Measurements from ENCODE around the gene CALHM3. TPM values are rescaled to one million over a fixed set of nuclear protein-coding genes. Genes with fewer than 3 reads are reported as not detected.

Gene CALHM3
- total RNA-seq, 1 experiment from 2014 or later = 0.13 TPM

DNA sequence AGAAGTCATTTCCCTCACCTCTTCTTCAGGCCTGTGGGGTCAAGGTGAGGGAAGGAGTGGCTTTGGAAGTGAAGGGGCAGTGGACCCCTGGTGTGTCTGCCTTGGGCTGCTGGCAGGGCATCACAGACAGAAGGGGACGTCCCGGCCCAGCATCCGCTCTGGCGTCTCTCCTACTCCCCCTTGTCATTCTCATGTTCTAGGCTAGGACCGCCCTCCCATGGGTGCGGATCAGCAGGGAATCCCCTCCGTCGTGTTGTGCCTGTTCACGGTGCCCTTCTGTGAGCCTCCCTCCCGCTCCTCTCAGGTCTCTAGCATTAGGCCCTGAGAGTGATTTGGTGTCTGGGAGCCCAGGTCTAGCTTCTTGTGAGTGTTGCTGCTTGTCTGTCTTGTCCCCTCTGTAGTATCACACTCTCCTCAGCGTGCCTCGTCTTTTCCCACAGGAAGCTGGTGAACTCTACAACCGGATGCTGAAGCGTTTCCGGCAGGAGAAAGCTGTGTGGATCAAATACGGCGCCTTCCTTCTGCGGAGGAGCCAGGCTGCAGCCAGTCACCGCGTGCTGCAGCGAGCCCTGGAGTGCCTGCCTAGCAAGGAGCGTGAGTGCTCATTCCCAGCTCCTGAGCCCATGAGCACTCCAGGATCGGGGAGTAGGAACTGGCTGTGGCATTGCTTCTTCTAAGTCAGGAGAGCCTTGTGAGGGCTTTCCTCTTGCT, 35.4 kb downstream of the CALHM3 start:
- CTCF ChIA-PET = interaction anchor here (2.7 kb wide), 1 partner anchor 42 kb away, joined by 11 read pairs; no protein-coding TSS in a partner anchor
- DNase-seq (ENCODE audit: low spot score) (no peak), ATAC-seq (no peak)
- Mint-ChIP-seq H3K9me3 (no peaks in the 10 kb centered on the region), H3K27ac (no peak overlapping the region), H3K36me3 (peaks cover 71% of the 10 kb centered on the region), H3K4me3 (no peak overlapping the region), H3K27me3 (ENCODE audit: low read depth) (no peaks in the 10 kb centered on the region), H3K4me1 (no peaks in the 10 kb centered on the region)
- TF ChIP-seq, protein P1, sequence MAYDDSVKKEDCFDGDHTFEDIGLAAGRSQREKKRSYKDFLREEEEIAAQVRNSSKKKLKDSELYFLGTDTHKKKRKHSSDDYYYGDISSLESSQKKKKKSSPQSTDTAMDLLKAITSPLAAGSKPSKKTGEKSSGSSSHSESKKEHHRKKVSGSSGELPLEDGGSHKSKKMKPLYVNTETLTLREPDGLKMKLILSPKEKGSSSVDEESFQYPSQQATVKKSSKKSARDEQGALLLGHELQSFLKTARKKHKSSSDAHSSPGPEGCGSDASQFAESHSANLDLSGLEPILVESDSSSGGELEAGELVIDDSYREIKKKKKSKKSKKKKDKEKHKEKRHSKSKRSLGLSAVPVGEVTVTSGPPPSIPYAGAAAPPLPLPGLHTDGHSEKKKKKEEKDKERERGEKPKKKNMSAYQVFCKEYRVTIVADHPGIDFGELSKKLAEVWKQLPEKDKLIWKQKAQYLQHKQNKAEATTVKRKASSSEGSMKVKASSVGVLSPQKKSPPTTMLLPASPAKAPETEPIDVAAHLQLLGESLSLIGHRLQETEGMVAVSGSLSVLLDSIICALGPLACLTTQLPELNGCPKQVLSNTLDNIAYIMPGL (CRISPR knock-in tag; IDR thresholded peaks at IDR 0.05) = 0 out of 2 replicates have a peak, but pooled peaks have one; percentile 25
- TF ChIP-seq, protein P2, sequence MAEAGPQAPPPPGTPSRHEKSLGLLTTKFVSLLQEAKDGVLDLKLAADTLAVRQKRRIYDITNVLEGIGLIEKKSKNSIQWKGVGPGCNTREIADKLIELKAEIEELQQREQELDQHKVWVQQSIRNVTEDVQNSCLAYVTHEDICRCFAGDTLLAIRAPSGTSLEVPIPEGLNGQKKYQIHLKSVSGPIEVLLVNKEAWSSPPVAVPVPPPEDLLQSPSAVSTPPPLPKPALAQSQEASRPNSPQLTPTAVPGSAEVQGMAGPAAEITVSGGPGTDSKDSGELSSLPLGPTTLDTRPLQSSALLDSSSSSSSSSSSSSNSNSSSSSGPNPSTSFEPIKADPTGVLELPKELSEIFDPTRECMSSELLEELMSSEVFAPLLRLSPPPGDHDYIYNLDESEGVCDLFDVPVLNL (CRISPR knock-in tag; IDR thresholded peaks at IDR 0.05; ENCODE audit: borderline replicate concordance, low read depth) = no peak
- POLR2A ChIA-PET = no interaction called here

DNA sequence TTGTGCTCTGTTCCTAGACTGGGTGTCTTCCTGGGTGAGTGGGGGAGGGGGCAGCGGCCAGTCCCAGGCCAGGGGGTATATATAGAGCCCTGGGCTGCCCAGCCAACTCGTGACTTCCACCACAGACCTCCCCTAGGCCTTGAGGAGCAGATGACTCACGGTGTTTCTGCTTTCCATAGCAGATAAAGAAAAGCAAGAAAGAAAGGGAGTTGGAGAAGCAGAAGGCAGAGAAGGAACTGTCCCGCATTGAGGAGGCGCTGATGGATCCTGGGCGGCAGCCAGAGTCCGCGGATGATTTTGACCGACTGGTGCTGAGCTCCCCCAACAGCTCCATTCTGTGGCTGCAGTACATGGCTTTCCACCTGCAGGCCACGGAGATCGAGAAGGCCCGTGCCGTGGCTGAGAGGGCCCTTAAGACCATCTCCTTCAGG, 37.0 kb downstream of the CALHM3 start:
- no peak overlapping the region for H3K27ac Mint-ChIP-seq
- CTCF ChIA-PET = interaction anchor here (0.7 to 2.7 kb wide), 3 partner anchors 25 to 43 kb away, joined by 3 to 11 read pairs (median 4); no protein-coding TSS in a partner anchor
- ATAC-seq (no peak), DNase-seq (ENCODE audit: low spot score) (no peak)
- H3K4me1 Mint-ChIP-seq = no peaks in the 10 kb centered on the region
- POLR2A ChIA-PET = no interaction called here
- H3K9me3 Mint-ChIP-seq = no peaks in the 10 kb centered on the region
- no peaks in the 10 kb centered on the region for H3K27me3 Mint-ChIP-seq (ENCODE audit: low read depth)
- H3K4me3 Mint-ChIP-seq = no peak overlapping the region
- peaks cover 77% of the 10 kb centered on the region for H3K36me3 Mint-ChIP-seq
- TF ChIP-seq JUN (CRISPR knock-in tag; IDR thresholded peaks at IDR 0.05) (no peak), SP1 (CRISPR knock-in tag; conservative IDR thresholded peaks at IDR 0.05) (no peak), FOXJ3 (CRISPR knock-in tag; IDR thresholded peaks at IDR 0.05; ENCODE audit: borderline replicate concordance) (no peak), FOXP1 (CRISPR knock-in tag; IDR thresholded peaks at IDR 0.05; ENCODE audit: borderline replicate concordance) (no peak), EMX1 (CRISPR knock-in tag; IDR thresholded peaks at IDR 0.05) (no peak), NFE2L1 (CRISPR knock-in tag; IDR thresholded peaks at IDR 0.05) (no peak), ZNF317 (CRISPR knock-in tag; IDR thresholded peaks at IDR 0.05; ENCODE audit: borderline replicate concordance, low read depth) (no peak), NR1H2 (CRISPR knock-in tag; IDR thresholded peaks at IDR 0.05) (no peak), HMGA2 (CRISPR knock-in tag; IDR thresholded peaks at IDR 0.05) (no peak), RORB (CRISPR knock-in tag; IDR thresholded peaks at IDR 0.05) (no peak), TEAD1 (CRISPR knock-in tag; IDR thresholded peaks at IDR 0.05) (no peak), GRHL2 (CRISPR knock-in tag; IDR thresholded peaks at IDR 0.05; ENCODE audit: insufficient replicate concordance, severe bottlenecking) (no peak), ZNF416 (CRISPR knock-in tag; IDR thresholded peaks at IDR 0.05) (no peak), ZNF396 (CRISPR knock-in tag; IDR thresholded peaks at IDR 0.05; ENCODE audit: borderline replicate concordance) (no peak), MYBL2 (CRISPR knock-in tag; IDR thresholded peaks at IDR 0.05) (no peak)
- TF ChIP-seq, protein P3, sequence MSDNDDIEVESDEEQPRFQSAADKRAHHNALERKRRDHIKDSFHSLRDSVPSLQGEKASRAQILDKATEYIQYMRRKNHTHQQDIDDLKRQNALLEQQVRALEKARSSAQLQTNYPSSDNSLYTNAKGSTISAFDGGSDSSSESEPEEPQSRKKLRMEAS (CRISPR knock-in tag; IDR thresholded peaks at IDR 0.05) = no peak
- TF ChIP-seq, protein P4, sequence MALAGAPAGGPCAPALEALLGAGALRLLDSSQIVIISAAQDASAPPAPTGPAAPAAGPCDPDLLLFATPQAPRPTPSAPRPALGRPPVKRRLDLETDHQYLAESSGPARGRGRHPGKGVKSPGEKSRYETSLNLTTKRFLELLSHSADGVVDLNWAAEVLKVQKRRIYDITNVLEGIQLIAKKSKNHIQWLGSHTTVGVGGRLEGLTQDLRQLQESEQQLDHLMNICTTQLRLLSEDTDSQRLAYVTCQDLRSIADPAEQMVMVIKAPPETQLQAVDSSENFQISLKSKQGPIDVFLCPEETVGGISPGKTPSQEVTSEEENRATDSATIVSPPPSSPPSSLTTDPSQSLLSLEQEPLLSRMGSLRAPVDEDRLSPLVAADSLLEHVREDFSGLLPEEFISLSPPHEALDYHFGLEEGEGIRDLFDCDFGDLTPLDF (CRISPR knock-in tag; IDR thresholded peaks at IDR 0.05) = no peak

DNA sequence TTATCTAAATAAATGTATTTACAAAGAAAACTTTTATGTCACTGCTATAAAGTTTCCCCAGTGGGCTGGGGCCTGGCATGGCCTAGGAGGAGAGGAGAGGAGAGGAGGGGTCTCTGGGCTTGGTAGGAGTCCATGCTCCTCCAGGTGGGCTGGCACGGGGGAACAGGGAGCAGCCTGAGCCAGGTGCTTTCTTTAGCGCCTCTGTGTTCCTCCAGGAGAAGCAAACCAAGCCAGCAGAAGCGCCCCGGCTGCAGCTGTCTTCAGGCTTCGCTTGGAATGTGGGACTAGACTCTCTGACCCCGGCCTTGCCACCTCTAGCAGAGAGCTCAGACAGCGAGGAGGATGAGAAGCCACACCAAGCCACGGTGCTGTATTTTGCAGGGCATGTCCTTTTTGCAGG, 37.4 kb downstream of the CALHM3 start:
- Mint-ChIP-seq H3K36me3 (peaks cover 82% of the 10 kb centered on the region), H3K27ac (no peak overlapping the region), H3K27me3 (ENCODE audit: low read depth) (no peaks in the 10 kb centered on the region), H3K4me1 (no peaks in the 10 kb centered on the region), H3K9me3 (no peaks in the 10 kb centered on the region), H3K4me3 (no peak overlapping the region)
- no peak for TF ChIP-seq CBFB (CRISPR knock-in tag; IDR thresholded peaks at IDR 0.05; ENCODE audit: low read depth)
- TF ChIP-seq, protein P5, sequence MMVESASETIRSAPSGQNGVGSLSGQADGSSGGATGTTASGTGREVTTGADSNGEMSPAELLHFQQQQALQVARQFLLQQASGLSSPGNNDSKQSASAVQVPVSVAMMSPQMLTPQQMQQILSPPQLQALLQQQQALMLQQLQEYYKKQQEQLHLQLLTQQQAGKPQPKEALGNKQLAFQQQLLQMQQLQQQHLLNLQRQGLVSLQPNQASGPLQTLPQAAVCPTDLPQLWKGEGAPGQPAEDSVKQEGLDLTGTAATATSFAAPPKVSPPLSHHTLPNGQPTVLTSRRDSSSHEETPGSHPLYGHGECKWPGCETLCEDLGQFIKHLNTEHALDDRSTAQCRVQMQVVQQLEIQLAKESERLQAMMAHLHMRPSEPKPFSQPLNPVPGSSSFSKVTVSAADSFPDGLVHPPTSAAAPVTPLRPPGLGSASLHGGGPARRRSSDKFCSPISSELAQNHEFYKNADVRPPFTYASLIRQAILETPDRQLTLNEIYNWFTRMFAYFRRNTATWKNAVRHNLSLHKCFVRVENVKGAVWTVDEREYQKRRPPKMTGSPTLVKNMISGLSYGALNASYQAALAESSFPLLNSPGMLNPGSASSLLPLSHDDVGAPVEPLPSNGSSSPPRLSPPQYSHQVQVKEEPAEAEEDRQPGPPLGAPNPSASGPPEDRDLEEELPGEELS (CRISPR knock-in tag; IDR thresholded peaks at IDR 0.05) = no peak
- TF ChIP-seq ZNF232 (CRISPR knock-in tag; IDR thresholded peaks at IDR 0.05) = no peak
- no peak for TF ChIP-seq ZNF317 (CRISPR knock-in tag; IDR thresholded peaks at IDR 0.05; ENCODE audit: borderline replicate concordance, low read depth)
- no peak for TF ChIP-seq NR2C2 (CRISPR knock-in tag; IDR thresholded peaks at IDR 0.05)
- TF ChIP-seq, protein P6, sequence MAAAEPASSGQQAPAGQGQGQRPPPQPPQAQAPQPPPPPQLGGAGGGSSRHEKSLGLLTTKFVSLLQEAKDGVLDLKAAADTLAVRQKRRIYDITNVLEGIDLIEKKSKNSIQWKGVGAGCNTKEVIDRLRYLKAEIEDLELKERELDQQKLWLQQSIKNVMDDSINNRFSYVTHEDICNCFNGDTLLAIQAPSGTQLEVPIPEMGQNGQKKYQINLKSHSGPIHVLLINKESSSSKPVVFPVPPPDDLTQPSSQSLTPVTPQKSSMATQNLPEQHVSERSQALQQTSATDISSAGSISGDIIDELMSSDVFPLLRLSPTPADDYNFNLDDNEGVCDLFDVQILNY (CRISPR knock-in tag; IDR thresholded peaks at IDR 0.05) = no peak
- DNase-seq (ENCODE audit: low spot score) = no peak
- POLR2A ChIA-PET = no interaction called here
- no peak for ATAC-seq
- CTCF ChIA-PET = interaction anchor here (0.9 to 2.7 kb wide), 2 partner anchors 25 to 44 kb away, joined by 4 to 11 read pairs; no protein-coding TSS in a partner anchor

All from WTC11 (cell line).